SKM-1 treated with dmso at 0.1 percent for 144 hours (cell line): ENCODE measurements around the gene RAD51B.
"Not testable (repeated sequence)": the region's sequence is repeated elsewhere in the genome, so short reads cannot be mapped to it uniquely, and the experiment has no call there.

Source experiments
- DNase-seq: peaks from one replicate; lab custom pipeline; 2025; ENCODE audit not compliant: unreplicated experiment; lab: John Stamatoyannopoulos, UW

Gene RAD51B

GRCh38 chr14:68688872-68689371 is 869.3 kb downstream of the RAD51B start:
- DNase-seq, result no peak

DNA sequence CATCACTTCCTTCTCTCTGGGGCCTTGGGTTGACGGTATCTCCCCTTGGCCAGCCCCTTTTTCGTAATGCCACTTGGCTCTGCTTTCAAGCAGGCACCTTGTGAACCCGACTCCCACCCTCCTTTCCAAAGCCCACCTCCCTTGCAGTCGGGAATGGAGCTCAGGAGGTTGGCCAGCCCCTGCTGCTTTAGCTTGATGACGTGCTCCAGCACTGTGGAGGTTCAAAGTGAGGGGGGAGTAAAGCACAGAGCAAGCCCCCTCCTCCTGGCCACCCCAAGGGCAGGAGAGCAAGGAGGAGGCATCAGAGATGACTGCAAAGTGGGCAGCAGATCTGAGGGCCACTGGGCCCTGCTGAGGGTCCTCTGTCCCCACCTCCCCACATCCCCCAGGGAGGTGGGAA is 869.9 kb downstream of the RAD51B start:
- DNase-seq, result no peak

DNA sequence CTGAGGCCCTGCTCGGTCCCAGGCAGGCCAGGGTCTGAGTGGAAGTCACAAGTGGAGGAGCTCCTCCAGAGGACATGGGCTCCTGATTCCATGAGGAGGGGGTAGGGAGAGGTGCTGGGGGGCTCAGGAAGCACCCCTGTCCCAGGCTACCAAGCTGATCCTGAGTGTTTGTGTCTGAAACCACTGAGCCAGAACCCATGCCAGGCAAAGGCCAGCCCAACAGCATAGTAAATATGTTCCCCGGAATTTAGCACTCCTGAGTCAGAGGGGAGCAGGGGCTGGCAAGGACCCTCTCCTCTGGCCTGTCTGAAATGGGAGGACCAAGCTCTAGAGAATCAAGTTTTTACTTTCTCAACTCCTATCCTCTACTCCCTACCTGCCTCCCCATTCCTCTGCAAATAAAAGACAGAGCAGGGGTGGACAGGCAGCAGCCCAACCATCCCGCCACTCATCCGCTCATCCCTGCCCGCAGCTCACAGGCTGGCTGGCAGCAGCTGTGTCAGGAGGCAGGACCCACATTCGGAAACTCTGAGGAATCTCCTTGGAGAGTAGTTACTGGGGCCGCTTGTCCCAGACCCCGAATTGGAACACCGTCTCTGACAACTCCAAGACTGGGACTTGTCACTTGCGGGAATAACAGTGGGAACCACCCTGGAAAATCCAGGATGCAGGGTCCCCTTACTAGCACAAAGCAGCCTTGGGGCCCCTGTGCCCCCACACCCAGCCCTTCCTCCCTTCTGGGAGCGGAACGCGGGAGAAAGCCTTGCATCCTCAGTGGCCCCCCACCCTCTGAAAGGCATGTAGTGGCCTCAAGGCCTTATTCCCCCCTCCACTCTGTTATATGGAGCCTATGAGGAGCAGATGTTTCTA is 870.7 kb downstream of the RAD51B start:
- no peak for DNase-seq

DNA sequence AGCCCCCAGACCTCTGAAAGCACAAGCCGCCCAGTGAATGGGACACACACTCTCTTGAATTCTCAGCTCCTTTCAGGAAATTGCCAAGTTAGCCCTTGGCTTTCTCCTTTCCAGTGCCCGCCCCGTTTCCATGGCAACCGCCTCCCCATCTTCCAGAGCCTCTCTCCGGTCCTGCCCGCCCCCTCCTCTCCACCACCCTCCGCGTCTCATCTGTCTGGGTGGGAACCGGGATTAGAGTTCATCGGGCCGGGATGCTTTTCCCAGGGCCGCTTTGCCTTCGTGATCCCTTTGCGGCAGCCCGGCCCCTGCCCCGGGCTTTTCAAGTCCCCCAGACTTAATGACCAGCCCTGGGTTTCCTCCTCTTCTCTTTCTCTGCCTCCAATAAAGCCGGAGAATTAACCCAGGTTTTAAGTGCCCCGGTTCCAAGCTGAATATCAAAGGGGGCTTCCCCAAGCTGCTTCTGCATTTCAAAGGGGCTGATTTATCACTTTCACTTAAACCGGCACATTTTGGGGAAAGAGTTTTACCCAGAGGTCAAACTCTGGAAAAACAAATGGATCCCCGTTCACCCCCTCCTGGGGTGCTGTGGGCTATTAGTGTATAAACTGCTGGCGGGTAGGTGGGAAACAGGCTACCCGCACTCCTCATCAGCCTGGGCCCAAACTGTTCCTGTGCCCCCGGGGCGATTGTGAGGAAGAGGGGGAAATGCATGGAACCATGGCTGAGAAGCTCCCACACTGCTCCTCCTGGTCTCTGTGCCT is 871.6 kb downstream of the RAD51B start:
- no peak for DNase-seq

- DNase-seq, result no peak
These were observed 872.2 kb downstream of the RAD51B start for GRCh38 chr14:68691792-68692118.

DNA sequence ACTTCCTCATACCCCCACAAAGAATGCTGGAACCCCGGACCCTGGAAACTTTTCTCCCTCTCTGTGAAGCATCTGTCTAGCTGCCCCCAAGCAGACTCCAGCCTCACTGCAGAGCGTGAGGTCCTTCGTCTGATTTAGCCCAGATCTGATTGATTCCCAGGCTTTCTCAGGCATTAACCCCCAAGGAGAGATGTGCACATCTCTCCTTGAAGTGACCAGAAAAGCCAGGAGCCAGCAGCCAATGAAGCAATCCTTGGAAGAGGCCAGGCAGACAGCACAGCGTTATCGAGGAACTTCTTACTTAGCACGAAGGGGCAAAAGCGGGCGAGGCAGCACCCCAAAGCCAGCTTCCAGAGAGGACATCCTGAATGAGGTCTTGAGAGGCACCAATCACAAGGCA is 872.6 kb downstream of the RAD51B start:
- DNase-seq, result no peak

DNA sequence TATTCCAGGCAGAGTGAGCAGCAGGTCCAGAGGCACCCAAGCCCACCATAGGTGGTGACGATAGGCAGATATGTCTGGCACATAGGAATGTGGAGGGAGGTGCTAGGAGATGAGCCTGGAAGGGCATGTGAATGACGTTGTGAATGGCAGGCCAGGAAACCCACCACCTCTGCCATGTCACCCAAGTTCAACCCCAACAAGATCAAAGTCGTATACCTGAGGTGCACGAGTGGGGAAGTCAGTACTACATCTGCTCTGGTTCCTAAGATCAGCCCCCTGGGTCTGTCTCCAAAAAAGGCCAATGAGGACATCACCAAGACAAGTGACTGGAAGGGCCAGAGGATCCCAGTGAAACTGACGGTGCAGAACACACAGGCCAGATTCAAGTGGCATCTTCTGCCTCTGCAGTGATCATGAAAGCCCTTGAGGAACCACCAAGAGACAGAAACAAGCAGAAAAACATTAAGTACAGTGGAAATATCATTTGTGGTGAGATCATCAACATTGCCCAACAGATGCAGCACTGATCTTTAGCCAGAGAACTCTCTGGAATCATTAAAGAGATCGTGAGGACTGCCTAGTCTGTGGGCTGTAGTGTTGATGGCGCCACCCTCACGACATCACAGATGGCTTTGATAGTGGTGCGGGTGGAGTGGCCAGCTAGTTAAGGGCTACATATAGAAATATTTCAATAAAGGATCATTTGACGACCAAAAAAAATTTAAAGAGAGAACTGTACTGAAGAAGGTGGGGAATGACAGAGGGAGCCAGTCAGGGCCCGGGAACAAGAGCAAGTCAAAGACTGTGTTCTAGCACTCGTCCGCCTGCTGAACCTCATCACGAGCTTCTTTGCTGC is 873.6 kb downstream of the RAD51B start:
- no peak for DNase-seq

DNA sequence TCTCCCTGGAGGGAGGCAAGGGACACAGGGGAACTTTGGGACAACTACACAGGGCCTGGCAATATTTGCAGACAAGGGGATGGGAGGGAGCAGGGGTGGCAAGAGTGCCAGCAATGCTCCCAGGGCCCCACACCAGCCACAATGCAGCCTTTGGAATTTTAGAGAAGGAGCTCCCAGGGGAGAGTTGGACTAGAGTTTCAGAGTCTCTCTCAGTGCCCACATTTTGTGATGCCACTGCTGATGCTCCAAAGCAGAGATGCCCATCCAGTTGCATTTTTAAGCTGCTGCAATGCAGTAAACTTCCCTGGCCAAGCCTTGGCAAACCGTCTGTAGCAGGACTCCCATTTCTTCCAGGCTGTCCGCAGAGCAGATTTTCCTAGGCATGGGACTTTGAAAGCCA is 874.3 kb downstream of the RAD51B start:
- no peak for DNase-seq

GRCh38 chr14:68694516-68695235 is 875.1 kb downstream of the RAD51B start:
- DNase-seq, result no peak

GRCh38 chr14:68695326-68695768 is 875.8 kb downstream of the RAD51B start:
- no peak for DNase-seq

- no peak for DNase-seq
These were observed 876.3 kb downstream of the RAD51B start for GRCh38 chr14:68695856-68696255.

- no peak for DNase-seq
These were observed 876.7 kb downstream of the RAD51B start for GRCh38 chr14:68696266-68696665.

GRCh38 chr14:68696721-68697495 is 877.3 kb downstream of the RAD51B start:
- no peak for DNase-seq

DNA sequence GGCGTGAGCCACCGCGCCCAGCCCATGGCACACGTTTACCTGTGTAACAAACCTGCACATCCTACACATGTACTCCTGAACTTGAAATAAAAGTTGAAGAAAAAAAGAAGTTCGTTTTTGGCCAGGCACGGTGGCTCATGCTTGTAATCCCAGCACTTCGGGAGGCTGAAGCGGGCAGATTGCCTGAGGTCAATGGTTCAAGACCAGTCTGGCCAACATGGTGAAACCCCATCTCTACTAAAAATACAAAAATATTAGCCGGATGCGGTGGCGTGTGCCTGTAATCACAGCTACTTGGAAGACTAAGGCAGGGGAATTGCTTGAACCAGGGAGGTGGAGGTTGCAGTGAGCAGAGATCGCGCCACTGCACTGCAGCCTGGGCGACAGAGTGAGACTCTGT is 879.2 kb downstream of the RAD51B start:
- DNase-seq, result not testable (repeated sequence)

DNA sequence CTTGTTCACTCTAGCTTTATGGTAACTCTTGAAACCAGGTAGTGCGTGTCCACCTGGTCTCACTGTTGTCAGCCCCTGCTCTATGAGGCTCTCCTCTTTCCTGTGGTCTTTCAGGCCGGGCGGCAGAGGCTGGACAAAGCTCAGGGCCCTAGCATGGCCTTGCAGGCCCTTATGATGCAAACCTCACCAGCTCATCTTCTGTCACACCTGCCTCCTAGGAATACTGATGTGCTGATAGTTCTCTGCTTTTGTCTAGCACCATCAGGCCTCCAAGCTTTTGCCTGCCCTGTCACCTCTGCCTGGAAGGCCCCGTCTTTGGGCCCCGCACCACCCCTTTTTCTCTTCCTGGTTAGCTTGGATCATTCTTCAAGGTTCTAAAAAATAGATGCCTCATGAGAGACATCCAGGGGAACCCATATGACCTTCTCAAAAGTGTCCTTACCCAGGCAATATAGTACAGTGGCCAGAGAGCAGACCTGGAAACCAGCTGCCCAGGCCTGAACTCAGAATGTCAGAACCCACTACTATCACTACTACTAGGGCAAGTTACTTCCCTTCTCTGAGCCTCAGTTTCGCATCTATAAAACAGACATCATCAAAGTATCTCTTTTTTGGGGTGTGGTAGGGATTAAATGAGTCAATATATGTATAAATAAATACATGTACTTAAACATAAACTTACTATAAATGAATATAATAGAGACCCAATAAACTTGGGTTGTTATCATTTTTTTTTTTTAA is 881.6 kb downstream of the RAD51B start:
- no peak for DNase-seq

GRCh38 chr14:68702135-68702534 is 882.6 kb downstream of the RAD51B start:
- DNase-seq, result no peak

DNA sequence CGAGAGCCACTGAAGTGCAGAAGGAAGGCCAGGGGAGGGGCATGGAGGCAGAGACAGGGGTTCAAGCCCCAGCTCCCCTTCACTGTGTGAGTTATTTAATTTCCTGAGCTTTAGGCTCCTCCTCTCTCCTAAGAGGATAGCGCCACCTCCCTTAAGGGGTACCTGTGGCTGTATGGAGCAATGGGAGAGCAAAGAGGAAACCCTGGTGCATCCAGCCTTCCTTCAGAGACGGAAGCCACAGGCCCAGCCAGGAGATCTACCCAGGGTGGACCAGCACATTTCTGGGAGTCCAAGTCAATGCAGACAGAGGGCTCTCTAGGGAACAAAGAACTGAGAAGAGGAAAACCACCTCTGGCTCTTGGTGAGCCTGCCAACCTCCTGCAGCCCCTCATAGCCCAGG is 883.0 kb downstream of the RAD51B start:
- no peak for DNase-seq

GRCh38 chr14:68703093-68703492 is 883.5 kb downstream of the RAD51B start:
- no peak for DNase-seq
